CD4-positive, alpha-beta T cell treated with Interleukin-6 for 4 hours (primary cell): ENCODE measurements around the gene NEK1.

Source experiments
- DNase-seq: peaks from one replicate; pipeline ENCODE4 v3.0.0-alpha.2; 2020; ENCODE audit warnings: mixed read lengths

NEK1 gene

DNA sequence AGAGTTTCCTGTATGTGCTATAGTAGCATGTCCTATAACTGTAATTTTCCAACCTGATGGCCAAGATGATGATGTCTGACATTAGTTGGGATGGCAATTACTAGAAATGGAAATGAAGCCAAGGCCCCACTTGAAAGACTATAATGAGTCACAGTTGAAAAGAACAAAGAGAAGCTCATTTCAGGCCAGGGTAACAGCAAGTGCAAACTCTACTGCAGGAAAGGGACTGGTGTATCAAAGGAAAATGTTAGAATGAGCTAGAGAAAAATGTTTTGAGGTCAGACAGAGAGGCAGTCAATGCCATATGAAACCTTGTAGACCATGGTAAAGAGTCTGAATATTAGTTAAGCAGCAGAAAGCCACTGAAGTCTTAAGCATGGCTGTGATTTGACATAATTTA lies 195.4 kb downstream of the NEK1 start:
- DNase-seq: no peak

DNA sequence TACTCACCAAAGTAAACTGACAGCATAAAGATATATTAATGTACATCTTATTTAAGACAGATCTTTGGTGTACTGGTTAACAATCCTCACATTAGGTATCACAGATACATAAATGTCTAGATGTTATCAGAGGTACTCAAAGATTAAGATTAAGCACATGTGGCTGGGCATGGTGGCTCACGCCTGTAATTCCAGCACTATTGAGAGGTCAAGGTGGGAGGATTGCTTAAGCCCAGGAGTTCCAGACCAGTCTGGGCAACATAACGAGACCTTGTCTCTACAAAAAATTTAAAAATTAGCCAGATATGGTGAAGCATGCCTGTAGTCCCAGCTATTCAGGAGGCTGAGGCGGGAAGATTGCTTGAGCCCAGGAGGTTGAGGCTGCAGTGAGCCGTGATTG lies 195.9 kb downstream of the NEK1 start:
- DNase-seq: no peak

DNA sequence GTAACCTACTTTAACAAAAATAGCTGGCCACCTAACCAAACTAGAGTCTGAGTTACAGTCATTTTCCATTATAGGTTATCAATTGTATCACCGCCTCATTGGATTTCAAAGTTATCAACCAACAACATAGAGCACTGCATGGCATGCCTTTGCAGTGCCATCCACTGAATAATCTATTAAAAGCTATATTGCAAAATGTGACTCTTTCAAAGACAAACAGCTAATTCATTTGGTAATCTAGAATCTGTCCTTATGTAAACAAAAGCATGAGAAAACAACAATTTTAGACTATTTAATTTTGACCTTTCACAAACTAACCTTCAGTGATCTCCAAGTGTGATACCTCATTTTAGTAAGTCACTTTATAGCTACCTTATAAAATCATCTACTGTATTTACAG lies 197.5 kb downstream of the NEK1 start:
- no peak for DNase-seq

DNA sequence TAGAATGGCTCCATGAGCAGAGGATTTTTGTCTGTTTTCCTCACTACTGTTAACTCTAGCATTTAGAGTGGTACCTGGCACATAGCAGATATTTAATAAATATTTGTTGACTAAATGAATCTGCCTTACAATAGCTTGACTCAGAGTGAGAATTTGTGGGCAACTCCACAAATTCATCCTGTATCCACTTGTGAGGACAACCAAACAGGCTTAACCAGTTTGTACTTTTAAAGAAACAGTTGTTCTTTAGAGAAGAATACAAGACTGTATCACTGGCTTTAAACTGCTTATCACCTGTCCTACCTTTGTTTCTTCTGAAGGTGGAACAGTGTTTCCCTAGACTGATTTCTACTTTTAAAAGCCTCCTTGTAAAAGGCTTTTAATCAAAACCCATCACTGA lies 200.3 kb downstream of the NEK1 start:
- no peak for DNase-seq

DNA sequence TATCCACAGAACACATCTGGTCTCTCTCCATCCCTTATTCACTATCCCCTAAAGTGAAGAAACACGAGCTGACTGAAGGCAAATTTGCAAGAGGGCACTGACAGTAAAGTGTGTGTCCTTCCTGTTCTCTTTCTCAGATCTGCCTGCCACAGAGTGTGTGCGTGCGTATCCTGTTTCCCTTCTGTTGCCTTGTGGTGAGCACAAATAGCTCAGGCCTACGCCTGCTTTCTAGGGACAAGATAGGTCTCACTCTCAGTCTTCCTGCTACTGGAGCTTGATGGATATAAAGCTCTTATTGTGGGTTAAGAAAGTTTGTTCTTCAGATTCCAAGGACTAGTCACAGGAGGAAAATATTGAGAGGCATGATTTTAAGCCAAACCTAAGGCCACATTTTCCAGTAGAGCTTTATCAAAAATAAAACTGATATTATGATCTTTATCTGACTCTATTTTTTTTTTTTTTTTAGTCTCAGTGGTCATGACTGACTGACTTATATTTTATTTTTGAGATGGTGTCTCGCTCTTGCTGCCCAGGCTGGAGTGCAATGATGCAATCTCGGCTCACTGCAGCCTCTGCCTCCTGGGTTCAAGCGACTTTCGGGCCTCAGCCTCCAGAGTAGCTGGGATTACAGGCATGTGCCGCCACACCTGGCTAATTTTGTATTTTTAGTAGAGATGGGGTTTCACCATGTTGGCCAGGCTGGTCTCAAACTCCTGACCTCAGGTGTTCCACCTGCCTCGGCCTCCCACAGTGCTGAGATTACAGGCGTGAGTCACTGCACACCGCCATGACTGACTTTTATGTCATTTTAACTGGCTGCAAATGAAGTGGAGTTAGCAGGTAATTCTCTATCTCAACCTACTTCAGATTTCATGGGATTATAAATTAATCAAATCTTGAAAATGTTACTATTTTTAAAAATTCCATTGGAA lies 201.3 kb downstream of the NEK1 start:
- peak; percentile 56 for DNase-seq

- DNase-seq: no peak
Observed at GRCh38 chr4:169407217-169407845, 205.1 kb downstream of the NEK1 start.

DNA sequence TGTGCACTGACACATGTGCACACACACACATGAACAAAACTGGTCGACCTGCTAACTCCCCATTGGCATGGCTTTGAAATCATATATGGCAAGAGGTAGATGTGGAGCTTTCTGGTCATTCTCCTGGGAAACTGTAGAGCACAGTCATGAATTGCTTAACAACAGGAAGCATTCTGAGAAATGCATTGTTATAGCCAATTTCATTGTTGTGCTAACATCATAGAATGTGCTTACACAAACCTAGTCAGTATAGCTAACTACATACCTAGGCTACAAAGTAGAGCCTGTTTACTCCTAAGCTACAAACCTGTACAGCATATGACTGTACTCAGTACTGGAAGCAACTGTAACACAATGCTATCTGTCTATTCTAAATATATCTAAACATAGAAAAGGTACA lies 207.4 kb downstream of the NEK1 start:
- DNase-seq: no peak

DNA sequence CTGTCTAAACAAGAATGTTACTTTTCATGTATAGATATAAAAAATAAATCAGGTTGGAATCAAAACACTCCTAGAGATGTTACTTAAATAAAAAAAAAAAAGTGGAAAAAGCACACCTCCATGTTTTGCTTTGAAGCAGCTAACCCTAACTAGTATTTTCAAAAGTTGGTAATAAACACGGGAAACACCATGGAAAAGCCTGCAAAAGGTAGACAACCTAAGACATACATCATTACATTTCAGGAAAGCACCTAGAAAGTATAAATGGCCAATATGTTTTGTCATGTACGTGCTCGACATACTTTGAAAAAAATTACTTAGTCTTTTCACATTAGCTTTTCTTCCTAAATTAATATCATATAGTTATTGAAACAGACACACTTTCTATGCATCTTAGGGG lies 211.6 kb downstream of the NEK1 start:
- DNase-seq: no peak

- DNase-seq: no peak
Observed at GRCh38 chr4:169399976-169400767, 212.2 kb downstream of the NEK1 start.

DNA sequence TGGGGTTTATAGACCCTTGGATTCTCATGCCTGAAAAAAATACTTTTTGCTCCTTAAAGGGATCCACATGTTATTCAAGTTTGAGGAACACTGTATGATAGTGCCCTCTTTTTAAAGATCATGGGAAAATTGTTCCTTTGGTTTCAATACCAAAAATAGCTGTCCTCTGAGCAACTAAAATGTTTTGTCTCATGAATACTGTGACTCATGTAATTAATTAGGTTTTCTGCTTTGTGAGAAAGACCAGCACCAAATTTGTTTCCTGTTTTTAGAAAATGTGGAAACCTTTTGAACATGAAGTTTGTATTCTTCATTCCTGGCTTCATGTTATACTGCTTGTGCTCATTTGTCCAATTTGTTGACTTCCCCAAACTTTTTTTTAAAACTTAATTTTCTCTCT lies 214.1 kb downstream of the NEK1 start:
- no peak for DNase-seq

DNA sequence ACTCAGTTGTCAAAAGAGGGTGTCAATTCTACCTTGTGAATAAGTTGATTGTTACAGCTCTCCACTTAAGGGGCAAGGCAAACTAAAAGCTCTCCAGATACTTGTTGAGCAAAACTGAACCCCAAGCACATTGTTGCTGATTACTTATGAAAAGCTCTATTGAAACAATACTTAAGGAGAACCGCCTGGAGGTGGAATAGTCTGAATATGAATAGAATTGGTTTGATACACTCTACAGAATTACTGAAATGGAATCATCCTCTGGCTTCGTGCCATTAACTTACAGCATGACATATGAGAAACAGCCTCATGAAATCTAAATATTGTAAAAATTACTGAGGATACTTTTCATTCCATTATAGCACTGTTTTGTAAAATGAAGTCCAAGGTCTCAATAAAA lies 214.6 kb downstream of the NEK1 start:
- DNase-seq: no peak

DNA sequence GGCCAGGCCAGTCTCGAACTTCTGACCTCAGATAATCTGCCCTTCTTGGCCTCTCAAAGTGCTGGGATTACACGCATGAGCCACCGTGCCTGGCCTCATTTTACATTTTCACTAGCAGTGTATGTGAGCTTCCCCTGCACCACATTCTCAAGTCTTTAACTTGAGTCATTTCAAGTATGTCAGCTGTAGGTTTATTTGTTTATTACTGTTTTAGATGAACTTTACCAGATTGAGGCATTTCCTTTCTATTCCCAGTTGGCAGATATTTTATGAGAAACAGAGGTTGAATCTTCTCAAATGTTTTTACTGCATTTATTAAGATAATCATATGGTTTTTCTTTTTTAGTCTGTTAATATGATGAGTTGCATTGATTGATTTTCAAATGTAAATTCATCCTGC lies 227.0 kb downstream of the NEK1 start:
- DNase-seq: no peak

DNA sequence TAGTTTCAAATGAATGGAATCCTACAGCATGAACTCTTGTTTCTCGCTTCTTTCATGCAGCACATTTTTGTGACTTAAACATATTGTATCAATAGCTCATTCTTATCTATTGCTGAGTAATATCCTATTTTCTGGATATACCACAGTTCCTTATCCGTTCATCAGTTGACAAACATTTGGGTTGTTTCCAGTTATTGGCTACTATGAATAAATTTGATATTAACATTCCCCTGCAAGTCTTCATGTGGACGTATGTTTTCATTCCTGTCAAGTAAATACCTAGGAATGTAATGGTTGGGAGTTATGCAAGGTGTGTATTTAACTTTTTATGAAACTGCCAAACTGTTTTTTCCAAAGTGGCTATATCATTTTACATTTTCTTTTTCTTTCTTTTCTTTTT lies 227.6 kb downstream of the NEK1 start:
- DNase-seq: no peak

GRCh38 chr4:169383724-169384123 lies 228.7 kb downstream of the NEK1 start:
- DNase-seq: no peak

- DNase-seq: no peak
Observed at GRCh38 chr4:169379688-169380087, 232.7 kb downstream of the NEK1 start.

GRCh38 chr4:169377367-169377766 lies 235.0 kb downstream of the NEK1 start:
- no peak for DNase-seq

GRCh38 chr4:169376421-169376820 lies 236.0 kb downstream of the NEK1 start:
- no peak for DNase-seq

DNA sequence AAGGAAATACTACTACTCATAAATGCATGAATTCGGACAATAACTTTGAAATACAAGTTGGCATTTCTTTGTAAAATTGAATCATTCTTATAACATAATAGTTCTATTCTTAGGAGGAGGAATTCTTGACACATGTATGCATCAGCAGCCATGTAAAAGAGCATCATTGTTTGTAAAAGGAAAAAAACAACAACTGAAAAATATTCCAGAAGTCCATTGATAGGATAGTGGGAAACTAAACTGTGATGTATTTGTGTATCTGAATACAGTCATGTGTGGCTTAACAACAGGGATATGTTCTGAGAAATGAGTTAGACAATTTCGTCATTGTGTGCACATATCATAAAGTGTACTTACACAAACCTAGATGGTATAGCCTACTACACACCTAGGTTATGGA lies 239.6 kb downstream of the NEK1 start:
- no peak for DNase-seq

DNA sequence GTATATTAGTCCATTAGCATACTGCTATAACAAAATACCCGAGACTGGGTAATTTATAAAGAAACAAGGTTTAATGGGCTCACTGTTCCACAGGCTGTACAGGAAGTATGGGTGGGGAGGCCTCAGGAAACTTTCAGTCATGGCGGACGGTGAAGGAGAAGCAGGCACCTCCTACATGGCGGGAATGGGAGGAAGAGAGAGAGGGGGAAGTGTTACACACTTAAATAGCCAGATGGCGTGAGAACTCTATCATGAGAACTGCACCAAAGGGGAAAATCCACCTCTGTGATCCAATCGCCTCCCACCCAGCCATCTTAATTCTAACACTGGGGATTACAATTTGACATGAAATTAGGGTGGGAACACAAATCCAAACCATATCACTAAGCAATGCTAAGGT lies 242.7 kb downstream of the NEK1 start:
- no peak for DNase-seq

DNA sequence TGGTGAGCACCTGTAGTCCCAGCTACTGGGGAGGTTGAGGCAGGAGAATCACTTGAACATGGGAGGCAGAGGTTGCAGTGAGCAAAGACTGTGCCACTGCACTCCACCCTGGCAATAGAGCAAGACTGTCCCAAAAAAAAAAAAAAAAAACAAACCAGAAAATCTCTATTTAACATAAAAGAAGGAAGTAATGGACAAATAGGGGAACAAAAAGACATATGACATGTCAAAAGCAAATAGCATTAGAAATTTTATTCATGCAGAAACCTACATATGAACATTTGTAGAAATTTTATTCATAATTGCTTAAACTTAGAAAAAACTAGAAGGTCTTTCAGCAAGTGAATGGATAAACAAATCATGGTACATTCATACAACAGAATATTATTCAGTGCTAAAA lies 244.6 kb downstream of the NEK1 start:
- no peak for DNase-seq

DNA sequence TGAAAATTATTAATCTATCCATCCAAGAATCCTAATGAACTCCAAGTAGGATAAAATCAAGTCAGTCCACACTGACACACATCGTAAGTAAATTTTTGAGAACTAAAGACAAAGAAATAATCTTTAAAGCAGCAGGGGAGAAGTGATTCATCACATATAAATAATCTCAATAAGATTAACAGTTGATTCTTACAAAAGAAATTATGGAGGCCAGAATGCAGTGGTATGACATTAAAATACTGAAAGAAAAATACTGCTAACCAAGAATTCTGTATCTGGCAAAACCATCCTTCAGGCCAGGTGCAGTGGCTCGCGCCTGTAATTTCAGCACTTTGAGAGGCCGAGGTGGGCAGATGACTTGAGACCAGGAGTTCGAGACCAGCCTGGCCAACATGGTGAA lies 245.6 kb downstream of the NEK1 start:
- DNase-seq: no peak

DNA sequence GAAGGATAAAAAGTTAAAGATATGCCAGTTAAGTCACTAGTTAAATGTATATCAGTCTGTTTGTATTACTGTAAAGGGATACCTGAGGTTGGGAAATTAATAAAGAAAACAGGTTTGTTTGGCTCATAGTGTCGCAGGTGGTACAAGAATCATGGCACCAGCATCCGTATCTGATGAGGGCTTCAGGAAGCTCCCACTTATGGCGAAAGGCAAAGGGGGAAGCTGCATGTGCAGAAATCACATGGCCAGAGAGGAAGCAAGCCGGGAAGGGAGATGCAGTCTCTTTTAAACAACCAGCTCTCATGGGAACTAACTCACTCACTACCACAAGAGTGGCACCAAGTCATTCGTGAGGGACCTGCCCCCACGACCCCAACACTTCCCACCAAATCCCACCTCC lies 249.8 kb downstream of the NEK1 start:
- no peak for DNase-seq

GRCh38 chr4:169361756-169362155 lies 250.6 kb downstream of the NEK1 start:
- no peak for DNase-seq

- DNase-seq: no peak
Observed at GRCh38 chr4:169359961-169360360, 252.4 kb downstream of the NEK1 start.
